IPS-15b (cell line): ENCODE data around the gene ACSF3.

Source experiments
- H3K27me3 ChIP-seq: one replicate; pipeline ENCODE4 v1.6.1; 2013; ENCODE audit warnings: low read length; ENCODE audit not compliant: control insufficient read depth, insufficient read depth
- H3K36me3 ChIP-seq: one replicate; pipeline ENCODE4 v1.6.1; 2013; ENCODE audit warnings: low read length; ENCODE audit not compliant: control insufficient read depth, insufficient read depth
- H3K4me1 ChIP-seq: one replicate; pipeline ENCODE4 v1.6.1; 2013; ENCODE audit warnings: mild to moderate bottlenecking, low read length; ENCODE audit not compliant: control insufficient read depth, insufficient read depth
- H3K4me3 ChIP-seq: one replicate; pipeline ENCODE4 v1.5.1; 2013; ENCODE audit warnings: low read depth, low read length
- H3K9ac ChIP-seq: one replicate; pipeline ENCODE4 v1.6.1; 2013; ENCODE audit warnings: low read depth, mild to moderate bottlenecking, low read length
- H3K9me3 ChIP-seq: one replicate; pipeline ENCODE4 v1.6.1; 2013; ENCODE audit warnings: mild to moderate bottlenecking, low read length; ENCODE audit not compliant: control insufficient read depth, insufficient read depth

ACSF3 gene

GRCh38 chr16:89192956-89193575 lies 99.4 kb downstream of the ACSF3 start:
- peaks cover 7% of the 10 kb centered on the region for H3K27me3 ChIP-seq
- no peaks in the 10 kb centered on the region for H3K4me1 ChIP-seq
- H3K36me3 ChIP-seq, result no peaks in the 10 kb centered on the region
- no peak overlapping the region for H3K9ac ChIP-seq
- peak overlapping the region; percentile 22 for H3K4me3 ChIP-seq
- peaks cover 3% of the 10 kb centered on the region for H3K9me3 ChIP-seq

- H3K9ac ChIP-seq, result no peak overlapping the region
- no peaks in the 10 kb centered on the region for H3K4me1 ChIP-seq
- peaks cover 4% of the 10 kb centered on the region for H3K36me3 ChIP-seq
- peaks cover 3% of the 10 kb centered on the region for H3K9me3 ChIP-seq
- H3K27me3 ChIP-seq, result peaks cover 7% of the 10 kb centered on the region
- H3K4me3 ChIP-seq, result peak overlapping the region; percentile 22
Measured at GRCh38 chr16:89193576-89194293, 100.1 kb downstream of the ACSF3 start.

DNA sequence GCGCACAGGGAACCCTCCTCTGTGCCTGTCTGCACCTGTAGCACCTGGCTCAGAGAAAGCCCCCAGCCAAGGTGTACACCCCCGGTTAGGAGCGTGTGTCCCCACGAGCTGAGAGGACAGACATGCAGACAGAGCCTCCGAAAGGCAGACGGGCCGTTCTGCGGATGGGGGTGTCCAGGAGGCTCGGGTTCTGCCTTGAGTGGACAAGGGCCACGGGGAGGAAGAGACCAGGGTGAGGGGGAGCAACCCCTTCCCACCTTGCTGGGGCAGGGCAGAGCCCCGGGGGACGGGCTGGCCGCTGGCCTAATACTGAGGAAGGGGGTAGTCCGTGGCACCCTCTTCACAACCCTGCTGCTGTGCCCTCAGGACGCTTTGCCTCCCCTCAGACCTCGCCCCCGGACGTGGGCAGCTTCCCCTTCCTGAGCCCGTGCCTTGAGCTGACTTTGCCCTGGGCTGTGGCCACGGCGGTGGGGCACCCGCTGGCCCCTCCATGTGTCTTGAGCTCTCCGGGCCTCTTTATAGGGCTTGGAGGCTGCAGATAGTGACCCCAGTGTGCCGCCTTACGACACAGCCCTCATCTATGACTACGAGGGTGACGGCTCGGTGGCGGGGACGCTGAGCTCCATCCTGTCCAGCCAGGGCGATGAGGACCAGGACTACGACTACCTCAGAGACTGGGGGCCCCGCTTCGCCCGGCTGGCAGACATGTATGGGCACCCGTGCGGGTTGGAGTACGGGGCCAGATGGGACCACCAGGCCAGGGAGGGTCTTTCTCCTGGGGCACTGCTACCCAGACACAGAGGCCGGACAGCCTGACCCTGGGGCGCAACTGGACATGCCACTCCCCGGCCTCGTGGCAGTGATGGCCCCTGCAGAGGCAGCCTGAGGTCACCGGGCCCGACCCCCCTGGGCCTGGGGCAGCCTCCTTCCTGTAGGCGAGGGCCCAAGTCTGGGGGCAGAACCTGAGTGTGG lies 101.0 kb downstream of the ACSF3 start:
- Histone ChIP-seq H3K36me3 (peaks cover 4% of the 10 kb centered on the region), H3K4me3 (no peak overlapping the region), H3K27me3 (peaks cover 7% of the 10 kb centered on the region), H3K9me3 (peaks cover 3% of the 10 kb centered on the region), H3K9ac (no peak overlapping the region), H3K4me1 (no peaks in the 10 kb centered on the region)

DNA sequence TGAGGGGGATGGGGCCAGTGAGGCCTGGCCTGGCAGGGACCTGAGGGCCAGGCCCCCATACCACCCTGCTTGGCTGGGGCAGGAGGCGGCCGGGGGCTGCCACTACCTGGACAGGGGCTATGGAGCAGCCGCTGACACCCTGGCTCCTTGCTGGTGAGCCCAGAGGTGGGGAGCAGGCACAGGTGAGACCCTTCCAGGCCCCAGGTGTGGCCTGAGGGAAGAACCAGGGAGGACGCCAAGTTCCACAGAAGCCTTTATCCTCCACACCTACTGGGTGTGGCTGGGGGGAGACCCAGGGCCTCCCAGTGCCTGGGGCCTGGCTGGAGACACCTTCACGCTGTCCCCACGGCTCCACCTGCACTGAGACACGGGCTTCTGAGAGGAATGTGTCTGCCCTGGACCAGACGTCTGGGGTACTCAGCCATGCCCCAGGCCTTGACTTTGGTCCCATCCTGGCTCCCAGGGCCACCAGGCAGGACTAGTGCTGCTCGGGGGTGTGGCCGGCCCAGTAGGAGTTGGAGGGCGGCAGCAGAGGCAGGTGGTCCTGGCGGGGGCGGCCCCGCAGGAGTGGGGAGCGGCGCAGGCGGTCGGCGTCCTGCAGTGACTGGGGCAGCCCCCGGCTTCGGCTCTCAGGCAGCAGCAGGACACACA lies 102.0 kb downstream of the ACSF3 start:
- H3K9ac ChIP-seq, result no peak overlapping the region
- no peak overlapping the region for H3K4me3 ChIP-seq
- peaks cover 13% of the 10 kb centered on the region for H3K27me3 ChIP-seq
- H3K4me1 ChIP-seq, result no peaks in the 10 kb centered on the region
- H3K9me3 ChIP-seq, result peaks cover 3% of the 10 kb centered on the region
- H3K36me3 ChIP-seq, result peaks cover 4% of the 10 kb centered on the region

- H3K36me3 ChIP-seq, result peaks cover 4% of the 10 kb centered on the region
- H3K4me3 ChIP-seq, result no peak overlapping the region
- no peaks in the 10 kb centered on the region for H3K9me3 ChIP-seq
- H3K9ac ChIP-seq, result no peak overlapping the region
- H3K4me1 ChIP-seq, result no peaks in the 10 kb centered on the region
- H3K27me3 ChIP-seq, result peaks cover 12% of the 10 kb centered on the region
Measured at GRCh38 chr16:89197033-89197632, 103.5 kb downstream of the ACSF3 start.

GRCh38 chr16:89197633-89198416 lies 104.2 kb downstream of the ACSF3 start:
- Histone ChIP-seq H3K36me3 (peaks cover 4% of the 10 kb centered on the region), H3K27me3 (peaks cover 19% of the 10 kb centered on the region), H3K9ac (no peak overlapping the region), H3K4me1 (no peaks in the 10 kb centered on the region), H3K9me3 (no peaks in the 10 kb centered on the region), H3K4me3 (no peak overlapping the region)

DNA sequence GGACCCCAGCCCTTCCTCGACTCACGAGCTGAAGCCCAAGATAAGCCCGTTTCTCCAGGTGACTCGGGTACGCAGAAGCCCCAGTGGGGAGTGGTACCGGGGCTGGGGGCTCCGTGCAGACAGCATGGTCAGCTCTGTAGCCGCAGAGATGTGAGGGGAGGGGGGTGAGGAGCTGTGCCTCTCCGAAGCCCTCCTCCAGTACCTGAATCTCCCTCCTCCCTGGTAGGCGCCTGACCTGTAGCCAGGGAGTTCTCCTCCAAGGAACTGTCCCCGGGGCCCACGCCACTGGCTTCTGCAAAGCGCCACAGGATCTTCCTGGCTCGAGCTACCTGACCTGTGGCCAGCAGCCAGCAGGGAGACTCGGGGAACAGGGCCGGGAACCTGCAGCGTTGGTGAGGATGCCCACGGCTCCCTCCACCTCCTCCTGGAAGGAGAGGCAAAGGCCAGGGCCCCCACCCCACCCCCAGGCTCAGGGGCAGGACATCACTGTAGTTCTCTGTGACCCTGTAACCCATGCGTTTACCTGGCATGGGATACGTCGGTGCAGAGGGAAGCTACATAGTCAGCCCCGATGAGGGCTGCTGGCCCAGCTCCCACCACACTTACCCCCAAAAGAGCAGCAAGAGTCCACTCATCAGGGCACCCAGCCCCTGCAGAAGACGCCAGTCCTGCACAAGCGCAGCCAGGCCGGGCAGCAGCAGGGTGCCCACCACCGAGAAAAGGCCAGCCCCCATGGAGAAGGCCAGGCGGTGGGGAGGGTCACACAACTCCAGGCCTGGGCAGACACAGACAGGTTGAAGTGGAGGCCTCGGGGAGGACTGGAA lies 105.0 kb downstream of the ACSF3 start:
- Histone ChIP-seq H3K27me3 (peaks cover 27% of the 10 kb centered on the region), H3K9me3 (no peaks in the 10 kb centered on the region), H3K4me1 (no peaks in the 10 kb centered on the region), H3K4me3 (no peak overlapping the region), H3K36me3 (peaks cover 4% of the 10 kb centered on the region), H3K9ac (no peak overlapping the region)

- H3K9me3 ChIP-seq, result no peaks in the 10 kb centered on the region
- H3K4me3 ChIP-seq, result peak overlapping the region; percentile 52
- H3K9ac ChIP-seq, result no peak overlapping the region
- H3K36me3 ChIP-seq, result peaks cover 4% of the 10 kb centered on the region
- H3K27me3 ChIP-seq, result peaks cover 33% of the 10 kb centered on the region
- H3K4me1 ChIP-seq, result no peaks in the 10 kb centered on the region
Measured at GRCh38 chr16:89199241-89200123, 105.8 kb downstream of the ACSF3 start.

GRCh38 chr16:89200124-89200849 lies 106.6 kb downstream of the ACSF3 start, which contains the start of gene SLC22A31:
Gene SLC22A31 (minus strand): TSS chr16:89200537. CDS start chr16:89200501, 36 bp downstream.
- H3K4me3 ChIP-seq, result peak within 1 kb of the TSS; percentile 56
- H3K9me3 ChIP-seq, result no peaks in the 10 kb centered on the region
- H3K36me3 ChIP-seq, result peaks cover 4% of the 10 kb centered on the region
- H3K27me3 ChIP-seq, result peaks cover 34% of the 10 kb centered on the region
- H3K9ac ChIP-seq, result no peak within 1 kb of the TSS
- H3K4me1 ChIP-seq, result no peaks in the 10 kb centered on the region
